IMR-90 (cell line): ENCODE results near the gene SLC6A13. TPM values are rescaled to one million over a fixed set of nuclear protein-coding genes. Genes with fewer than 3 reads are reported as not detected.

Experiments
- ATAC-seq: fragments of 200-7000 bp; cut with Tn5 transposase; 2 replicates; pipeline ENCODE4 v1.9.1; 2020; ENCODE audit warnings: low read depth, mild to moderate bottlenecking, moderate library complexity
- BruUV-seq: library from RNA; stranded (reverse); fragments of 400-500 nt; replicated peaks from 2 replicates; lab custom pipeline; 2021; lab: Mats Ljungman, UMichigan
- CTCF ChIA-PET: fragments of 300-600 bp; formaldehyde crosslinking; extraction: SDS; loops from one replicate; lab custom pipeline; 2021; ENCODE audit warnings: antibody characterized with exemption; lab: Yijun Ruan, JAX
- POLR2A ChIA-PET: fragments of 300-600 bp; sonication (Branson Sonifier 250); formaldehyde crosslinking; loops from one replicate; lab custom pipeline; 2022; ENCODE audit warnings: antibody characterized with exemption; ENCODE audit not compliant: unreplicated experiment; lab: Charles Lee
- DNase-seq: peaks from one replicate; pipeline ENCODE4 v3.0.0; 2013
- H2AFZ ChIP-seq: replicated peaks from 2 replicates; pipeline ENCODE3; 2013; ENCODE audit warnings: low read length, mild to moderate bottlenecking; ENCODE audit not compliant: poor library complexity
- H2AK5ac ChIP-seq: 2 replicates; pipeline ENCODE4 v1.6.1; 2013; ENCODE audit warnings: low read depth, low read length, inconsistent platforms
- H2AK9ac ChIP-seq: replicated peaks from 2 replicates; pipeline ENCODE3; 2013; ENCODE audit warnings: mild to moderate bottlenecking, low read depth, low read length, moderate library complexity; ENCODE audit not compliant: poor library complexity
- H2BK120ac ChIP-seq: 2 replicates; pipeline ENCODE4 v1.6.1; 2013; ENCODE audit warnings: low read depth, low read length, inconsistent platforms
- H2BK15ac ChIP-seq: 3 replicates; pipeline ENCODE4 v1.6.1; 2013; ENCODE audit warnings: low read depth, low read length, inconsistent platforms
- H2BK20ac ChIP-seq: 2 replicates; pipeline ENCODE4 v1.6.1; 2013; ENCODE audit warnings: low read depth, mild to moderate bottlenecking, inconsistent platforms, low read length, moderate library complexity
- H2BK5ac ChIP-seq: 2 replicates; pipeline ENCODE4 v1.6.1; 2013; ENCODE audit warnings: mild to moderate bottlenecking, low read depth, low read length, inconsistent platforms; ENCODE audit not compliant: poor library complexity, severe bottlenecking
- H3K14ac ChIP-seq: replicated peaks from 2 replicates; pipeline ENCODE4 v1.6.1; 2013; ENCODE audit warnings: low read depth, low read length, inconsistent platforms
- H3K18ac ChIP-seq: 2 replicates; pipeline ENCODE4 v1.6.1; 2013; ENCODE audit warnings: low read depth, low read length, control low read depth
- H3K23ac ChIP-seq: 2 replicates; pipeline ENCODE4 v1.6.1; 2013; ENCODE audit warnings: low read depth, low read length, inconsistent platforms
- H3K27ac ChIP-seq: 2 replicates; pipeline ENCODE4 v1.5.1; 2013; ENCODE audit warnings: mild to moderate bottlenecking, control low read depth, low read length; ENCODE audit not compliant: insufficient read depth
- H3K27me3 ChIP-seq: 2 replicates; pipeline ENCODE4 v1.6.1; 2013; ENCODE audit warnings: low read length; ENCODE audit not compliant: control insufficient read depth, insufficient read depth
- H3K36me3 ChIP-seq: 2 replicates; pipeline ENCODE4 v1.6.1; 2013; ENCODE audit warnings: low read length, mixed read lengths; ENCODE audit not compliant: control insufficient read depth, insufficient read depth
- H3K4ac ChIP-seq: 2 replicates; pipeline ENCODE4 v1.6.1; 2013; ENCODE audit warnings: low read depth, low read length, inconsistent platforms
- H3K4me1 ChIP-seq: 2 replicates; pipeline ENCODE4 v1.6.1; 2013; ENCODE audit warnings: low read length, mixed read lengths; ENCODE audit not compliant: control insufficient read depth, insufficient read depth
- H3K4me2 ChIP-seq: 2 replicates; pipeline ENCODE4 v1.6.1; 2013; ENCODE audit warnings: low read depth, mild to moderate bottlenecking, control low read depth, low read length, moderate library complexity
- H3K4me3 ChIP-seq: 2 replicates; pipeline ENCODE4 v1.5.1; 2013; ENCODE audit warnings: low read depth, mild to moderate bottlenecking, control low read depth, low read length, moderate library complexity; ENCODE audit not compliant: insufficient read depth
- H3K56ac ChIP-seq: 2 replicates; pipeline ENCODE4 v1.6.1; 2013; ENCODE audit warnings: low read length, inconsistent platforms; ENCODE audit not compliant: insufficient read depth; ENCODE audit errors: extremely low read depth
- H3K79me1 ChIP-seq, 2 experiments: 2 replicates each; pipeline ENCODE4 v1.6.1; 2013; ENCODE audit warnings: low read length in 2 of 2, inconsistent platforms in 1 of 2, low read depth in 1 of 2
- H3K9ac ChIP-seq: 2 replicates; pipeline ENCODE4 v1.6.1; 2013; ENCODE audit warnings: low read depth, low read length, control low read depth
- H3K9me1 ChIP-seq: 2 replicates; pipeline ENCODE4 v1.6.1; 2013; ENCODE audit warnings: low read length, inconsistent platforms; ENCODE audit not compliant: insufficient read depth
- H3K9me3 ChIP-seq: 2 replicates; pipeline ENCODE4 v1.6.1; 2013; ENCODE audit warnings: low read length; ENCODE audit not compliant: control insufficient read depth, insufficient read depth
- H4K20me1 ChIP-seq: 2 replicates; pipeline ENCODE4 v1.6.1; 2013; ENCODE audit warnings: low read length, inconsistent platforms; ENCODE audit not compliant: insufficient read depth
- H4K5ac ChIP-seq: 2 replicates; pipeline ENCODE4 v1.6.1; 2013; ENCODE audit warnings: mild to moderate bottlenecking, low read depth, low read length, control low read depth
- H4K8ac ChIP-seq, 2 experiments: 2 replicates each; pipeline ENCODE4 v1.6.1; 2013; ENCODE audit warnings: low read depth in 2 of 2, low read length in 2 of 2, control low read depth in 1 of 2, inconsistent platforms in 1 of 2
- H4K91ac ChIP-seq: 2 replicates; pipeline ENCODE4 v1.6.1; 2013; ENCODE audit warnings: low read depth, low read length, inconsistent platforms; ENCODE audit not compliant: insufficient read depth
- BHLHE40 ChIP-seq: fragments of 150-350 bp; IDR thresholded peaks from 2 replicates; pipeline ENCODE4 v1.6.1; 2016; ENCODE audit warnings: mild to moderate bottlenecking, low read depth, low read length
- CHD1 ChIP-seq: IDR thresholded peaks from 2 replicates; pipeline ENCODE4 v1.6.1; 2012; ENCODE audit warnings: low read depth, low read length, improper control_type of control experiment
- CTCF ChIP-seq: conservative IDR thresholded peaks from 2 replicates; pipeline ENCODE4 v1.5.1; 2012; ENCODE audit warnings: mild to moderate bottlenecking, low read depth, low read length, improper control_type of control experiment
- ELK1 ChIP-seq: fragments of 150-350 bp; IDR thresholded peaks from 2 replicates; pipeline ENCODE4 v1.6.1; 2016; ENCODE audit warnings: low read depth, mild to moderate bottlenecking, low read length, moderate library complexity, borderline replicate concordance
- FOS ChIP-seq: fragments of 150-350 bp; IDR thresholded peaks from 2 replicates; pipeline ENCODE4 v1.6.1; 2016; ENCODE audit warnings: low read depth, low read length
- MAZ ChIP-seq: IDR thresholded peaks from 2 replicates; pipeline ENCODE4 v1.6.1; 2012; ENCODE audit warnings: low read depth, mild to moderate bottlenecking, low read length, improper control_type of control experiment, moderate library complexity, borderline replicate concordance
- POLR2A ChIP-seq: IDR thresholded peaks from 2 replicates; pipeline ENCODE4 v1.6.1; 2012; ENCODE audit warnings: mild to moderate bottlenecking, low read depth, low read length
- RAD21 ChIP-seq: IDR thresholded peaks from 2 replicates; pipeline ENCODE4 v1.6.1; 2012; ENCODE audit warnings: low read length, improper control_type of control experiment
- RFX5 ChIP-seq: IDR thresholded peaks from 2 replicates; pipeline ENCODE4 v1.8.0; 2012; ENCODE audit warnings: low read depth, mild to moderate bottlenecking, low read length, moderate library complexity
- USF2 ChIP-seq: fragments of 150-350 bp; IDR thresholded peaks from 2 replicates; pipeline ENCODE4 v1.6.1; 2017; ENCODE audit warnings: mild to moderate bottlenecking, antibody characterized with exemption, low read length, low read depth
- WGBS, 2 experiments: methylation state at CpG; one replicate each; pipeline versions ENCODE4 v1.1.5 to v1.1.7; 2013; ENCODE audit warnings: missing lambda C conversion rate in 2 of 2; ENCODE audit not compliant: insufficient read length in 1 of 2; ENCODE audit errors: extremely low coverage in 2 of 2; 5-methylcytosine and 5-hydroxymethylcytosine counted together
- dilution Hi-C: fragments of 300-500 bp; cut with HindIII; formaldehyde crosslinking; loops from one replicate; pipeline ENCODE4 v1.14.3; 2018; ENCODE audit warnings: low sequenced_read_pairs; ENCODE audit not compliant: unreplicated experiment
- in situ Hi-C: fragments of 300-500 bp; cut with MboI; formaldehyde crosslinking; loops from 3 replicates; pipeline ENCODE4 v1.14.3; 2019; ENCODE audit warnings: low sequenced_read_pairs, inconsistent platforms, mixed read lengths
- intact Hi-C: fragments of 100-400 bp; cut with micrococcal nuclease; formaldehyde crosslinking; loops from 2 replicates; pipeline ENCODE4 v1.10.0; 2022
- polyA plus RNA-seq, 3 experiments: library from polyadenylated mRNA; depleted of rRNA; stranded (reverse); fragments of >200 nt; gene quantifications; 2 replicates each; pipeline ENCODE4 v1.2.3, GENCODE V29; 2012; ENCODE audit warnings: low replicate concordance in 1 of 3
- total RNA-seq: library from RNA; depleted of rRNA; stranded (reverse); fragments of >200 nt; gene quantifications from 2 replicates; pipeline ENCODE4 v1.2.3, GENCODE V29; 2012

Gene SLC6A13
- total and polyA plus RNA-seq, 2 of the 4 experiments (the other 2 are of a cell fraction), result under 0.01 to 0.10 TPM

- Histone ChIP-seq H2BK15ac (no peak overlapping the region), H3K27ac (no peak overlapping the region), H3K4me1 (peaks cover 3% of the 10 kb centered on the region), H2AFZ (peak overlapping the region; percentile 69), H3K56ac (no peak overlapping the region), H3K9me1 (peaks cover 6% of the 10 kb centered on the region; the same call in 1 of the 2 replicates), H2BK20ac (no peak overlapping the region), H4K5ac (no peak overlapping the region; the same call in 1 of the 2 replicates), H3K23ac (peak overlapping the region; percentile 35; the same call in 1 of the 2 replicates), H3K14ac (no peak overlapping the region), H3K9me3 (no peaks in the 10 kb centered on the region), H3K18ac (no peak overlapping the region; the same call in 1 of the 2 replicates), H4K8ac (no peak overlapping the region), H4K20me1 (no peaks in the 10 kb centered on the region), H2BK120ac (no peak overlapping the region), H2AK5ac (no peak overlapping the region), H3K4me2 (peak overlapping the region; percentile 99), H3K27me3 (peaks cover 58% of the 10 kb centered on the region), H3K4ac (no peak overlapping the region), H3K4me3 (peak overlapping the region; percentile 43), H2AK9ac (peak overlapping the region; percentile 9), H3K9ac (no peak overlapping the region; the same call in 1 of the 2 replicates), H4K91ac (no peak overlapping the region), H2BK5ac (no peak overlapping the region), H3K79me1 (no peaks in the 10 kb centered on the region), H3K36me3 (no peaks in the 10 kb centered on the region)
- dilution Hi-C loops, result no loop called here
- intact Hi-C loops, result no loop called here
- no peak for TF ChIP-seq ELK1
- no peak for TF ChIP-seq FOS
- TF ChIP-seq CTCF, result no peak
- no peak for TF ChIP-seq MAZ
- no peak for TF ChIP-seq BHLHE40
- TF ChIP-seq CHD1, result no peak
- no peak for TF ChIP-seq RAD21
- no peak for TF ChIP-seq USF2
- no peak for TF ChIP-seq POLR2A
- TF ChIP-seq RFX5, result no peak
- POLR2A ChIA-PET, result no interaction called here
- CTCF ChIA-PET, result no interaction called here
- DNase-seq (no peak), ATAC-seq (peak; percentile 84)
- WGBS, 2 experiments, result 4% methylated on average over 19 of the region's 84 CpGs; no CpG with 5 or more reads in 1 of the 2 experiments
- no TSS peak for BruUV-seq
- in situ Hi-C loops, result no loop called here
Measured at GRCh38 chr12:203462-204260, 59.0 kb downstream of the SLC6A13 start.
